NCI-H510A (cell line): ENCODE results near the gene ATN1.

Experiments
- DNase-seq: peaks from one replicate; lab custom pipeline; 2025; lab: John Stamatoyannopoulos, UW

Gene ATN1

GRCh38 chr12:6978611-6979011 is 50.9 kb downstream of the ATN1 start:
- DNase-seq, result no peak

- DNase-seq, result no peak
Measured at GRCh38 chr12:6979021-6979420, 51.3 kb downstream of the ATN1 start.

GRCh38 chr12:6979453-6979852 is 51.7 kb downstream of the ATN1 start:
- DNase-seq, result no peak

- no peak for DNase-seq
Measured at GRCh38 chr12:6980075-6980474, 52.3 kb downstream of the ATN1 start.

GRCh38 chr12:6980740-6981139 is 53.0 kb downstream of the ATN1 start:
- no peak for DNase-seq

- DNase-seq, result no peak
Measured at GRCh38 chr12:6981152-6982052, 53.6 kb downstream of the ATN1 start.

- no peak for DNase-seq
Measured at GRCh38 chr12:6982532-6982931, 54.8 kb downstream of the ATN1 start.

- no peak for DNase-seq
Measured at GRCh38 chr12:6987956-6988553, 60.3 kb downstream of the ATN1 start.
